IMR-90 (cell line): Measurements from ENCODE around the gene TPO.

ENCODE experiments used
- BHLHE40 ChIP-seq: fragments of 150-350 bp; IDR thresholded peaks from 2 replicates; pipeline ENCODE4 v1.6.1; 2016; ENCODE audit warnings: mild to moderate bottlenecking, low read depth, low read length
- FOS ChIP-seq: fragments of 150-350 bp; IDR thresholded peaks from 2 replicates; pipeline ENCODE4 v1.6.1; 2016; ENCODE audit warnings: low read depth, low read length
- MAFK ChIP-seq: IDR thresholded peaks from 2 replicates; pipeline ENCODE4 v1.6.1; 2012; ENCODE audit warnings: low read depth, low read length, improper control_type of control experiment
- POLR2A ChIP-seq: IDR thresholded peaks from 2 replicates; pipeline ENCODE4 v1.6.1; 2012; ENCODE audit warnings: mild to moderate bottlenecking, low read depth, low read length
- RAD21 ChIP-seq: IDR thresholded peaks from 2 replicates; pipeline ENCODE4 v1.6.1; 2012; ENCODE audit warnings: low read length, improper control_type of control experiment
- RCOR1 ChIP-seq: IDR thresholded peaks from 2 replicates; pipeline ENCODE4 v1.6.1; 2012; ENCODE audit warnings: mild to moderate bottlenecking, low read length, improper control_type of control experiment; ENCODE audit not compliant: insufficient replicate concordance
- USF2 ChIP-seq: fragments of 150-350 bp; IDR thresholded peaks from 2 replicates; pipeline ENCODE4 v1.6.1; 2017; ENCODE audit warnings: mild to moderate bottlenecking, antibody characterized with exemption, low read length, low read depth
- TF ChIP-seq, protein P1 (sequence below): conservative IDR thresholded peaks from 2 replicates; pipeline ENCODE4 v1.5.1; 2012; ENCODE audit warnings: mild to moderate bottlenecking, low read depth, low read length, improper control_type of control experiment

DNA sequence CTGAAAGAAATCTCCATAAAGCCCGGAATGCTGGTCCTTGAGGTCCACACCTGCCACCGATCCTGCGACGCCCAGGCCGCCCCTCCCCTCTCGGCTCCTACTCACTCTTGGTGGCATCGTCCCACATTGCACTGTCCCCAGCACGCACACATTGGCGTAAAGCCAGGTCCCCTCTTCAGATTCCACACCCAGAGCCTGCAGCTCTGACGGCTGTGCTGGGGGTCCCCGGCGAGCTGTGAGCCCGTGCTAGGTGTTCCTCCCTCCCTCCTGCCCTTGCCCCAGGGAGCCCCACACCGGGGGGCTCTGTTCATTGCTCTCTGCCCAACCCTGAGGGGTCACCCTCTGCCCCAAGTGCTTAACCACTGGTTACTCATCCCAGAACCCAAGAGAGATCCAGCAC lies 8.5 kb downstream of the TPO start:
- TF ChIP-seq, protein P1, sequence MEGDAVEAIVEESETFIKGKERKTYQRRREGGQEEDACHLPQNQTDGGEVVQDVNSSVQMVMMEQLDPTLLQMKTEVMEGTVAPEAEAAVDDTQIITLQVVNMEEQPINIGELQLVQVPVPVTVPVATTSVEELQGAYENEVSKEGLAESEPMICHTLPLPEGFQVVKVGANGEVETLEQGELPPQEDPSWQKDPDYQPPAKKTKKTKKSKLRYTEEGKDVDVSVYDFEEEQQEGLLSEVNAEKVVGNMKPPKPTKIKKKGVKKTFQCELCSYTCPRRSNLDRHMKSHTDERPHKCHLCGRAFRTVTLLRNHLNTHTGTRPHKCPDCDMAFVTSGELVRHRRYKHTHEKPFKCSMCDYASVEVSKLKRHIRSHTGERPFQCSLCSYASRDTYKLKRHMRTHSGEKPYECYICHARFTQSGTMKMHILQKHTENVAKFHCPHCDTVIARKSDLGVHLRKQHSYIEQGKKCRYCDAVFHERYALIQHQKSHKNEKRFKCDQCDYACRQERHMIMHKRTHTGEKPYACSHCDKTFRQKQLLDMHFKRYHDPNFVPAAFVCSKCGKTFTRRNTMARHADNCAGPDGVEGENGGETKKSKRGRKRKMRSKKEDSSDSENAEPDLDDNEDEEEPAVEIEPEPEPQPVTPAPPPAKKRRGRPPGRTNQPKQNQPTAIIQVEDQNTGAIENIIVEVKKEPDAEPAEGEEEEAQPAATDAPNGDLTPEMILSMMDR = no peak
- no peak for TF ChIP-seq USF2
- TF ChIP-seq BHLHE40 = no peak
- TF ChIP-seq POLR2A = no peak
- TF ChIP-seq RAD21 = no peak
- no peak for TF ChIP-seq MAFK
- TF ChIP-seq FOS = no peak
- TF ChIP-seq RCOR1 = no peak
